Body of pancreas (tissue), 4 donors: Measurements from ENCODE around the gene KIZ.

Experiments used
- POLR2A ChIP-seq, 3 donors: fragments of 450-650 bp; IDR thresholded peaks; one replicate each; pipeline ENCODE4 v1.6.1; 2016; ENCODE audit warnings: antibody characterized with exemption in 3 of 3, mild to moderate bottlenecking in 2 of 3
- TF ChIP-seq, protein P1 (sequence below), 7 experiments: fragments of 450-650 bp in 4 of 7; fragments of 200-600 bp in 3 of 7; sonication (generic) in 3 of 7; IDR thresholded peaks; one replicate each; pipeline ENCODE4 v1.5.1; 2016 to 2019; ENCODE audit warnings: antibody characterized with exemption in 7 of 7

DNA sequence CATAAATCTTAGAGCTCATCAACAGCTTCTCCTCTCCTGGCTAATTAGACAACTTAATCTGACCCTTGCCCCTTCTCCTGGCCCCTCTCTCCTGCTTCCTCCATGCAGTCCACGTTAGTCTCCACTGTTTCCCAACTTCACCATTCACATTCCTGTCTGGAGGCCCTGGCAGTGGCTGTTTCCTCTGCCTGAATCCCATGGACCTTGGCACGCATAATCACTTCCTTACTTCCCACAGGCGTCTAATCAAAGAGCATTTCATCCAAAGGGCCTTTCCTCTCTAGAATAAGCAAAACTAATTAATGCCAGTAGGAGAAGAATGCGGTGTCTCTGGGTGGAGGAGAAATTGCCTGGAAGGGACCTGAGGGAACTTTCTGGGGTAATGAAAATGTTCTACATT is 160.9 kb downstream of the KIZ start:
- no peak for TF ChIP-seq POLR2A (IDR thresholded peaks at IDR 0.05)
- TF ChIP-seq, protein P1, sequence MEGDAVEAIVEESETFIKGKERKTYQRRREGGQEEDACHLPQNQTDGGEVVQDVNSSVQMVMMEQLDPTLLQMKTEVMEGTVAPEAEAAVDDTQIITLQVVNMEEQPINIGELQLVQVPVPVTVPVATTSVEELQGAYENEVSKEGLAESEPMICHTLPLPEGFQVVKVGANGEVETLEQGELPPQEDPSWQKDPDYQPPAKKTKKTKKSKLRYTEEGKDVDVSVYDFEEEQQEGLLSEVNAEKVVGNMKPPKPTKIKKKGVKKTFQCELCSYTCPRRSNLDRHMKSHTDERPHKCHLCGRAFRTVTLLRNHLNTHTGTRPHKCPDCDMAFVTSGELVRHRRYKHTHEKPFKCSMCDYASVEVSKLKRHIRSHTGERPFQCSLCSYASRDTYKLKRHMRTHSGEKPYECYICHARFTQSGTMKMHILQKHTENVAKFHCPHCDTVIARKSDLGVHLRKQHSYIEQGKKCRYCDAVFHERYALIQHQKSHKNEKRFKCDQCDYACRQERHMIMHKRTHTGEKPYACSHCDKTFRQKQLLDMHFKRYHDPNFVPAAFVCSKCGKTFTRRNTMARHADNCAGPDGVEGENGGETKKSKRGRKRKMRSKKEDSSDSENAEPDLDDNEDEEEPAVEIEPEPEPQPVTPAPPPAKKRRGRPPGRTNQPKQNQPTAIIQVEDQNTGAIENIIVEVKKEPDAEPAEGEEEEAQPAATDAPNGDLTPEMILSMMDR (IDR thresholded peaks at IDR 0.05): no peak
